Neural crest cell (in vitro differentiated cells): ENCODE data around the gene GZMM. TPM values are rescaled to one million over a fixed set of nuclear protein-coding genes. Genes with fewer than 3 reads are reported as not detected.

ENCODE experiments used
- DNase-seq: peaks from one replicate; pipeline ENCODE4 v3.0.0; 2021; ENCODE audit warnings: low read depth, mixed read lengths, low spot score
- H3K27ac Mint-ChIP-seq: one replicate; pipeline ENCODE4 v1.8.0; 2021; ENCODE audit warnings: mild to moderate bottlenecking, mixed read lengths; ENCODE audit not compliant: unreplicated experiment
- H3K27me3 Mint-ChIP-seq: 2 replicates; pipeline ENCODE4 v1.8.0; 2021; ENCODE audit warnings: low read depth, mild to moderate bottlenecking, mixed read lengths
- H3K36me3 Mint-ChIP-seq: 2 replicates; pipeline ENCODE4 v1.8.0; 2021; ENCODE audit warnings: low read depth, mild to moderate bottlenecking, mixed read lengths
- H3K4me1 Mint-ChIP-seq: 2 replicates; pipeline ENCODE4 v1.8.0; 2021; ENCODE audit warnings: mixed read lengths
- H3K4me3 Mint-ChIP-seq: one replicate; pipeline ENCODE4 v1.8.0; 2021; ENCODE audit warnings: mild to moderate bottlenecking, mixed read lengths
- H3K9me3 Mint-ChIP-seq: 2 replicates; pipeline ENCODE4 v1.8.0; 2021; ENCODE audit warnings: mixed read lengths
- long read RNA-seq: library from polyadenylated mRNA; unstranded; transcript quantifications from one replicate; pipeline ENCODE4 v2.0.0, GENCODE V29; 2020
- total RNA-seq: library from RNA; stranded (reverse); gene quantifications from 2 replicates; pipeline ENCODE4 v1.2.1, GENCODE V29; 2021
- TF ChIP-seq, protein P1 (sequence below): fragments of 200-600 bp; sonication (generic); conservative IDR thresholded peaks from 2 replicates; pipeline ENCODE4 v1.5.0; 2021; ENCODE audit warnings: antibody characterized with exemption, mild to moderate bottlenecking

GZMM gene
- total RNA-seq: not detected in 2 replicates
- long read RNA-seq: 0 reads

GRCh38 chr19:543910-544608 is at the start of gene GZMM:
Gene GZMM, plus strand, starts transcription at chr19:544053. Its CDS starts 19 bp downstream, at chr19:544072.
- Mint-ChIP-seq H3K36me3 (peaks cover 2% of the 10 kb centered on the region), H3K27ac (peak within 1 kb of the TSS; percentile 37), H3K27me3 (peaks cover 3% of the 10 kb centered on the region), H3K9me3 (no peaks in the 10 kb centered on the region), H3K4me1 (no peaks in the 10 kb centered on the region), H3K4me3 (no peak within 1 kb of the TSS)
- no peak for DNase-seq
- TF ChIP-seq, protein P1, sequence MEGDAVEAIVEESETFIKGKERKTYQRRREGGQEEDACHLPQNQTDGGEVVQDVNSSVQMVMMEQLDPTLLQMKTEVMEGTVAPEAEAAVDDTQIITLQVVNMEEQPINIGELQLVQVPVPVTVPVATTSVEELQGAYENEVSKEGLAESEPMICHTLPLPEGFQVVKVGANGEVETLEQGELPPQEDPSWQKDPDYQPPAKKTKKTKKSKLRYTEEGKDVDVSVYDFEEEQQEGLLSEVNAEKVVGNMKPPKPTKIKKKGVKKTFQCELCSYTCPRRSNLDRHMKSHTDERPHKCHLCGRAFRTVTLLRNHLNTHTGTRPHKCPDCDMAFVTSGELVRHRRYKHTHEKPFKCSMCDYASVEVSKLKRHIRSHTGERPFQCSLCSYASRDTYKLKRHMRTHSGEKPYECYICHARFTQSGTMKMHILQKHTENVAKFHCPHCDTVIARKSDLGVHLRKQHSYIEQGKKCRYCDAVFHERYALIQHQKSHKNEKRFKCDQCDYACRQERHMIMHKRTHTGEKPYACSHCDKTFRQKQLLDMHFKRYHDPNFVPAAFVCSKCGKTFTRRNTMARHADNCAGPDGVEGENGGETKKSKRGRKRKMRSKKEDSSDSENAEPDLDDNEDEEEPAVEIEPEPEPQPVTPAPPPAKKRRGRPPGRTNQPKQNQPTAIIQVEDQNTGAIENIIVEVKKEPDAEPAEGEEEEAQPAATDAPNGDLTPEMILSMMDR: no peak

DNA sequence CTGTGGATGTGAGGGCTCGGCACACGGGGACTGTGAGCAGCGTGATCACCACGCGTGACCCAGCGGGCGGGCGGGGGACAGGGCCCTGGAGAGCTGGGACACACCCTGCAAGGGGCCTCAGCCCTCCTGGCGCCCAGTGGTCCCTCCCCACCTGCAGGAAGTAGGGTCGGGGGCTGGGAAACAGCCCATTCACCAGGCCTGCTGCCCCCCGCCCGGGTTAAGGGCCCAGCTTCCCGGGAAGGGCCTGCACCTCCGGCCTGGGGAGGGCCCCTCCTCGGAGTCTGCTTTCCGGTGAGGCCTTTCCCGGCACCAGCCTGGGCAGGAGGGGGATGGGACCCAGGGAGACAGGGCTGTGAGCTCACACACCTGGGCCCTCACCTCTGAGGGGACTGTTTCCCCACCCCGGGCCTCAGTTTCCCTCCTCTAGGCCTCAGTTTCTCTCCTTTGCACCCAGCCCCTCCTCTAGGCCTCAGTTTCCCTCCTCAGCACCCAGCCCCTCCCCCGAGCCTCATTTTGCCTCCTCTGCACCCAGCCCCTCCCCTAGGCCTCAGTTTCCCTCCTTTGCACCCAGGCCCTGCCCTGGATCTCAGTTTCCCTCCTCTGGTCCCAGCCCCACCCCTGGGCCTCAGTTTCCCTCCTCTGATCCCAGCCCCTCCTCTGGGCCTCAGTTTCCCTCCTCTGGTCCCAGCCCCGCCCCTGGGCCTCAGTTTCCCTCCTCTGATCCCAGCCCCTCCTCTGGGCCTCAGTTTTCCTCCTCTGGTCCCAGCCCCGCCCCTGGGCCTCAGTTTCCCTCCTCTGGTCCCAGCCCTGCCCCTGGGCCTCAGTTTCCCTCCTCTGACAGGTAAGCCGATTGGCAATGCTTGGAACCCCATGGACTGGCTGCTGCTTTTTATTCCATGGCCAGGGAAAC is 49.4 kb upstream of the GZMM start:
- Mint-ChIP-seq H3K4me3 (no peak overlapping the region), H3K4me1 (peaks cover 10% of the 10 kb centered on the region), H3K27me3 (peaks cover 31% of the 10 kb centered on the region), H3K27ac (no peak overlapping the region), H3K36me3 (peaks cover 8% of the 10 kb centered on the region), H3K9me3 (no peaks in the 10 kb centered on the region)
- DNase-seq: no peak
- TF ChIP-seq, protein P1: no peak

- peaks cover 9% of the 10 kb centered on the region for H3K36me3 Mint-ChIP-seq
- no peak for DNase-seq
- peaks cover 37% of the 10 kb centered on the region for H3K27me3 Mint-ChIP-seq
- H3K27ac Mint-ChIP-seq: no peak overlapping the region
- peak overlapping the region; percentile 38 for H3K4me3 Mint-ChIP-seq
- H3K9me3 Mint-ChIP-seq: no peaks in the 10 kb centered on the region
- TF ChIP-seq, protein P1: no peak
- peaks cover 5% of the 10 kb centered on the region for H3K4me1 Mint-ChIP-seq
Observed at GRCh38 chr19:495081-495401, 48.8 kb upstream of the GZMM start.

- TF ChIP-seq, protein P1: peak; percentile 80
- peak overlapping the region; percentile 38 for H3K4me3 Mint-ChIP-seq
- H3K27ac Mint-ChIP-seq: no peak overlapping the region
Observed at GRCh38 chr19:495402-496111, 48.3 kb upstream of the GZMM start.

DNA sequence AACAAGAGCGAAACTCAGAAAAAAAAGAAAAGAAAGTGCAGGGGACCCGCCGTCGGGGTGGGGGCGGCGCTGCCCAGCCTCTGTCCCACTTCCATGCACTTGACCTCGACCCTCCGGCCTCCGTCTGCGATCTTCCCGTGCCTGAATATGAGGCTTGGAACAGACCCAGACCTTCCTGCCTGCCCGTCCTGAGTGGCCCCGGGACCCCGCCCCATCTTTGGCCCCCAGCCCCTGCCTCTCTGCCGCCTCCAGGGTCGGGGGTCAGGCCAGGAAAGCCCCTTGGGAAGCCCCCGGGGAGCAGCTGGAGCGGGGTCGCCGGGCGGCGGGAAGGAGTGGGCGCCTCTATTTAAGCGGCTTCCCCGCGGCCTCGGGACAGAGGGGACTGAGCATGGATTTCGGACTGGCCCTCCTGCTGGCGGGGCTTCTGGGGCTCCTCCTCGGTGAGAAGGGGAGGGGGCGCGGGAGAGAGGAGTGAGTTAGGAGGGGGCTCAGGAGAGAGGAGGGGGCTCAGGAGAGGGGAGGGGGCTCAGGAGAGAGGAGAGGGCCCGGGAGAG is 47.7 kb upstream of the GZMM start, which contains the start of gene MADCAM1:
TSS of gene MADCAM1 (plus strand) at position 375 of the 554 bp plus-strand sequence. CDS start at position 389, 14 bp downstream.
- no peaks in the 10 kb centered on the region for H3K9me3 Mint-ChIP-seq
- H3K4me1 Mint-ChIP-seq: peaks cover 5% of the 10 kb centered on the region
- DNase-seq: no peak
- no peak within 1 kb of the TSS for H3K27ac Mint-ChIP-seq
- peaks cover 9% of the 10 kb centered on the region for H3K36me3 Mint-ChIP-seq
- TF ChIP-seq, protein P1: no peak
- H3K27me3 Mint-ChIP-seq: peaks cover 44% of the 10 kb centered on the region
- peak within 1 kb of the TSS; percentile 38 for H3K4me3 Mint-ChIP-seq

More at GRCh38 chr19:495402-496111, 48.3 kb upstream of the GZMM start:
- H3K4me1 Mint-ChIP-seq: peaks cover 5% of the 10 kb centered on the region
- H3K9me3 Mint-ChIP-seq: no peaks in the 10 kb centered on the region
- peak; percentile 67 for DNase-seq
- H3K27me3 Mint-ChIP-seq: peaks cover 42% of the 10 kb centered on the region
- H3K36me3 Mint-ChIP-seq: peaks cover 9% of the 10 kb centered on the region
